K562 (cell line): ENCODE measurements around the gene PYY. TPM values are rescaled to one million over a fixed set of nuclear protein-coding genes. Genes with fewer than 3 reads are reported as not detected.

Source experiments
- ATAC-seq: fragments of 200-7000 bp; cut with Tn5 transposase; 3 replicates; pipeline ENCODE4 v1.9.1; 2020; ENCODE audit warnings: moderate library complexity
- BruUV-seq: library from RNA; stranded (reverse); fragments of 400-500 nt; replicated peaks from 2 replicates; lab custom pipeline; 2021; lab: Mats Ljungman, UMichigan
- CTCF ChIA-PET: fragments of 300-600 bp; formaldehyde crosslinking; extraction: SDS; loops from one replicate; lab custom pipeline; 2021; ENCODE audit warnings: low intra/inter-chr PET ratio; lab: Yijun Ruan, JAX
- POLR2A ChIA-PET: fragments of 300-600, 350-650 bp; sonication (Branson Sonifier 250); formaldehyde crosslinking; extraction: SDS; loops from one replicate; lab custom pipeline; 2021; ENCODE audit warnings: antibody characterized with exemption, inconsistent platforms; lab: Yijun Ruan, JAX
- DNase-seq, 4 experiments: peaks; one replicate each; pipeline versions ENCODE4 v3.0.0 to v3.0.0-alpha.2; 2011 to 2018; ENCODE audit warnings: low spot score in 3 of 4, mixed read lengths in 3 of 4; ENCODE audit errors: extremely low read depth in 1 of 4
- FAIRE-seq: peaks from 2 replicates; lab custom pipeline; 2011; peaks lifted over from hg19 to GRCh38; lab: Jason Lieb, UNC
- H2AFZ ChIP-seq: 2 replicates; pipeline ENCODE4 v1.6.0; 2011; ENCODE audit warnings: low read depth, low read length, control low read depth, inconsistent platforms
- H3K27ac ChIP-seq: fragments of 200-600 bp; 3 replicates; pipeline ENCODE4 v1.8.0; 2011; ENCODE audit warnings: low read depth, mild to moderate bottlenecking, control low read depth, inconsistent platforms, low read length, moderate library complexity, mixed read lengths; ENCODE audit errors: extremely low read depth
- H3K27me3 ChIP-seq, 2 experiments: fragments of 300-600 bp in 1 of 2; 2 replicates in 1 of 2; 3 replicates in 1 of 2; pipeline versions ENCODE4 v1.6.0 to v1.8.0; 2011; ENCODE audit warnings: inconsistent platforms in 2 of 2, low read length in 2 of 2, mild to moderate bottlenecking in 1 of 2, mixed read lengths in 1 of 2, moderate library complexity in 1 of 2; ENCODE audit not compliant: control insufficient read depth in 2 of 2, insufficient read depth in 2 of 2
- H3K36me3 ChIP-seq: fragments of 300-600 bp; 3 replicates; pipeline ENCODE4 v1.8.0; 2011; ENCODE audit warnings: mild to moderate bottlenecking, low read length, inconsistent platforms; ENCODE audit not compliant: control insufficient read depth, insufficient read depth
- H3K4me1 ChIP-seq, 2 experiments: fragments of 200-600 bp in 1 of 2; replicated peaks in 1 of 2; 2 replicates in 1 of 2; 3 replicates in 1 of 2; pipeline versions ENCODE4 v1.5.1 to v1.8.0; 2011; ENCODE audit warnings: inconsistent platforms in 2 of 2, low read length in 2 of 2, mild to moderate bottlenecking in 1 of 2, mixed read lengths in 1 of 2, moderate library complexity in 1 of 2; ENCODE audit not compliant: control insufficient read depth in 2 of 2, insufficient read depth in 2 of 2
- H3K4me2 ChIP-seq: 2 replicates; pipeline ENCODE4 v1.6.1; 2011; ENCODE audit warnings: low read length, control low read depth, inconsistent platforms, mixed read lengths; ENCODE audit not compliant: insufficient read depth
- H3K4me3 ChIP-seq: fragments of 200-600 bp; sonication (generic), shearing (Covaris generic); 2 replicates; pipeline ENCODE4 v1.5.1; 2016; ENCODE audit warnings: control low read depth, inconsistent platforms
- H3K79me2 ChIP-seq: fragments of 200-600 bp; 3 replicates; pipeline ENCODE4 v1.8.0; 2011; ENCODE audit warnings: low read length, inconsistent platforms; ENCODE audit not compliant: control insufficient read depth, insufficient read depth
- H3K9ac ChIP-seq, 2 experiments: 2 replicates each; pipeline versions ENCODE4 v1.6.0 to v1.6.1; 2011; ENCODE audit warnings: low read depth in 2 of 2, low read length in 2 of 2, control low read depth in 1 of 2, inconsistent platforms in 1 of 2, mild to moderate bottlenecking in 1 of 2, mixed read lengths in 1 of 2; ENCODE audit not compliant: insufficient read depth in 1 of 2
- H3K9me1 ChIP-seq: one replicate; pipeline ENCODE4 v1.6.0; 2011; ENCODE audit warnings: inconsistent platforms, mild to moderate bottlenecking, low read length, moderate library complexity; ENCODE audit not compliant: control insufficient read depth, insufficient read depth
- H3K9me3 ChIP-seq: replicated peaks from 2 replicates; pipeline ENCODE4 v1.5.1; 2011; ENCODE audit warnings: low read depth, low read length, inconsistent platforms; ENCODE audit not compliant: control insufficient read depth, insufficient read depth
- H4K20me1 ChIP-seq: replicated peaks from 2 replicates; pipeline ENCODE4 v1.6.1; 2011; ENCODE audit warnings: low read length, inconsistent platforms, mixed read lengths; ENCODE audit not compliant: control insufficient read depth, insufficient read depth
- ZKSCAN8 ChIP-seq: fragments of 200-800 bp; sonication (Bioruptor generic); IDR thresholded peaks from 2 replicates; pipeline ENCODE4 v1.6.1; 2016; ENCODE audit warnings: missing genetic modification characterization, missing compliant biosample characterization
- ZNF318 ChIP-seq, 2 experiments: fragments of 450-650 bp; IDR thresholded peaks; 2 replicates each; pipeline ENCODE4 v1.6.1; 2016; ENCODE audit warnings: mild to moderate bottlenecking in 2 of 2, borderline replicate concordance in 1 of 2, low read depth in 1 of 2, moderate library complexity in 1 of 2
- ZNF512 ChIP-seq: IDR thresholded peaks from 2 replicates; pipeline ENCODE4 v1.6.1; 2016; ENCODE audit warnings: missing genetic modification characterization, missing compliant biosample characterization
- WGBS: fragments of 100-300 bp; shearing (Covaris generic); methylation state at CpG from one replicate; pipeline ENCODE4 v1.1.6; 2016; ENCODE audit warnings: low coverage, mixed read lengths; ENCODE audit not compliant: insufficient coverage; ENCODE audit errors: missing lambda C conversion rate; 5-methylcytosine and 5-hydroxymethylcytosine counted together
- in situ Hi-C: fragments of 300-500 bp; cut with MboI; formaldehyde crosslinking; loops from 4 replicates; pipeline ENCODE4 v1.15.0; 2018; ENCODE audit warnings: inconsistent platforms, mixed read lengths
- intact Hi-C: fragments of 100-400 bp; cut with micrococcal nuclease; formaldehyde crosslinking; loops from 2 replicates; pipeline ENCODE4 v1.14.2; 2022
- polyA plus RNA-seq, 8 experiments: library from polyadenylated mRNA; depleted of rRNA in 4 of 8; stranded (reverse) in 5 of 8; unstranded in 3 of 8; fragments of >200 nt; fragmentation: Nextera tagmentation in 2 of 8; fragmentation: Illumina TruSeq in 1 of 8; extraction: Ambion mirVana in 2 of 8; extraction: Trizol in 1 of 8; gene quantifications; 2 replicates each; pipeline versions ENCODE4 v1.2.1 to v1.2.3, GENCODE V29; 2011 to 2014; ENCODE audit warnings: inconsistent platforms in 1 of 8, missing spikeins in 1 of 8
- total RNA-seq, 7 experiments: library from RNA; depleted of rRNA in 6 of 7; stranded (reverse); fragments of >200 nt in 6 of 7; fragmentation: Illumina TruSeq in 2 of 7; extraction: Trizol in 2 of 7; gene quantifications; 2 replicates each; pipeline versions ENCODE4 v1.2.1 to v1.2.3, GENCODE V29; 2011 to 2021; ENCODE audit warnings: low replicate concordance in 1 of 7

PYY gene
- total and polyA plus RNA-seq, 9 of the 15 experiments (the other 6 are each of a cell fraction or from before 2014, with no cell fraction given): not detected

DNA sequence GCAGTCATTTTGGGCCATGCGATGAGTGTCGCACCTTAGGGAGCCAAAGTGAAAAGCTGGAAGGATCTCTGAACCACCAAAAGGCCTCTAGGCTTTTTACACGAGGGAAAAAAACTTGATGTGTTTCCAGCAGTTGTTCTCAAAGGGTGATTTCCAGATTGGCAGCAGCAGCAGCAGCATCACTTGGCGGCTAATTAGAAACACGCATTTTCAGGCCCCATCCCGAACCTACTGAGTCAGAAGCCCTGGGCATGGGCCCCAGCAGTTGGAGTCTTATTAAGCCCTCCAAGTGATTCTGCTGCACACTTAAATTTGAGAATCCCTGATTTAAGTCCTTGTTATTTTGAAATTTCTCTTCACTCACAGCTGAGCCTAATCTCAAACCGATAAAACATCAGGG lies 25.3 kb upstream of the PYY start (continued):
- TF ChIP-seq ZNF318 (IDR thresholded peaks at IDR 0.05; ENCODE audit: borderline replicate concordance in 1 of 2, low read depth in 1 of 2): no peak

DNA sequence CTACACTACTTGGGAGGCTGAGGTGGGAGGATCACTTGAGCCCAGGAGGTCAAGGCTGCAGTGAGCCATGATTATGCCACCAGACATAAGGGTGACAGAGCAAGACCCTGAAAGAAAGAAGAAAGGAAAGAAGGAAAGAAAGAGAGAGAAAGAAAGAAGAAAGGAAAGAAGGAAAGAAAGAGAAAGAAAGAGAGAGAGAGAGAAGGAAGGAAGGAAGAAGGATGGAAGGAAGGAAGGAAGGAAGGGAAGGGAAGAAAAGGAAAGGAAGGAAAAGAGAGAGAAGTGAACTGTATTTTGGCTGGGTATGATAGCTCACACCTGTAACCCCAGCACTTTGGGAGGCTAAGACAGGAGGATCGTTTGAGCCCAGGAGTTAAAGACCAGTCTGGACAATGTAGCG lies 24.3 kb upstream of the PYY start:
- FAIRE-seq: no peak
- CTCF ChIA-PET: no interaction called here

More for the DNA sequence above, 24.3 kb upstream of the PYY start:
- Histone ChIP-seq H3K4me1 (peaks cover 0 to under 1% of the 10 kb centered on the region in 2 experiments; a peak in 3 of 5 replicates), H3K9ac (no peak overlapping the region), H3K4me2 (no peak overlapping the region), H3K9me1 (no peaks in the 10 kb centered on the region), H3K79me2 (no peaks in the 10 kb centered on the region), H3K27ac (no peak overlapping the region), H4K20me1 (no peaks in the 10 kb centered on the region), H2AFZ (no peak overlapping the region), H3K9me3 (no peaks in the 10 kb centered on the region; the same call in 1 of the 2 replicates)
- POLR2A ChIA-PET: no interaction called here
- ATAC-seq: no peak
- no TSS peak for BruUV-seq
- in situ Hi-C loops: no loop called here
- intact Hi-C loops: no loop called here
- WGBS: 17% methylated on average over 2 of the region's 2 CpGs
- TF ChIP-seq ZNF512 (tag): peak; percentile 57
- TF ChIP-seq ZKSCAN8: no peak
- TF ChIP-seq, all 486 proteins: peak for 1
- no peak for DNase-seq
- Histone ChIP-seq H3K27me3 (peaks cover 26 to 51% of the 10 kb centered on the region in 2 experiments), H3K4me3 (no peak overlapping the region), H3K36me3 (no peaks in the 10 kb centered on the region)
